COLO829 (cell line): Measurements from ENCODE around the gene DIAPH3.
"Not testable (repeated sequence)": the region's sequence is repeated elsewhere in the genome, so short reads cannot be mapped to it uniquely, and the experiment has no call there.

ENCODE experiments used
- DNase-seq: peaks from one replicate; pipeline ENCODE4 v3.0.0; 2012; ENCODE audit warnings: low spot score

Gene DIAPH3

DNA sequence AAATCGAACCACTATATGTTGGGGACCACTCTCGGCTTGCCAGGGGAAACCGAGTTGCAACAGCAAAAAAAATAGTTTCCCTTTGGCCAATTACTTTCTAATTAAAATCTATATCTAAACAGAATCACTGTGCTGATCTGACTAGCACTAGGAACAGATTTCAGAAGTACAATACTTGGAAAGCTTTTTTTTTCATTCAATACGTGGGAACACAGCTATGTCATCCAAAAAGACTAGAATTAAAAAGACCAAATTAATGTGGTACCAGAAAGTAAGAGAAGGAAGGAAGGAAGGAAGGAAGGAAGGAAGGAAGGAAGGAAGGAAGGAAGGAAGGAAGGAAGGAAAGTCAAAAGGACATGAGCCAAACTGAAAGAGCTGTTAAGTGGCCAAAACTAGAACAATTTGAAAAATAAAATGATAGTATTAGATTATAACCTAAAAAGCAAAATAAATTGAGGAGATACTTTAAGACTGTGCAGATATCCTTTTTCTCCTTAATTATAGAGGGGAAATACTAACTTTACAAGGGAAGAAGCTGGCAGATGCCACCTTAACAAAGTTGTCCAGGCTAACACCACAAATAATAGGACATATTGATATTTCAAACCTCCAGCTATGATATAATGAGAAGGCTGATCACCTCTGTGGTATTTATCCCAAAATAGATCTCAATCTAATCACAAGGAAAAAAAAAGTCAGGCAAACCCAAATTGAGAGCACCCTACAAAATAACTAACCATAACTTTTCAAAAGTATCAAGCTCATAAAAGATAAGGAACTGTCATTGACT, 63.9 kb downstream of the DIAPH3 start:
- DNase-seq = no peak

DNA sequence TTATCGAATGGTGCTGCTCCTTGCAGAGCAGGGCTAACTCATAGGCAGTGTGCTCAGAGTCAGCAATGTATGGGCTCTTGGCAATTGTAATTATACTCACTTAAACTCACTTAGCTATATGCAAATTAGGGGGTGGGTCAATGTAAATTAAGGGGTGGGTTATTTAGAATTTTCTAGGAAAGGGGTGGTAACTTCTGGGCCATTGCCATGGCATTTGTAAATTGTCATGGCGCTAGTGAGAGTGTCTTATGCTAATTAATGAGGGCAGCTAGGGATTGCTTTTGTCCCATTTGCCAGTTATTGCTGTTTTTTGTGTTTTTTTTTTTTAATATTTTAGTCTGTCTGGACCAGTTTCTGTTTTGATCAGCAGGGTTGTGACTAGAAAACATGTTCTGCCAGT, 68.4 kb downstream of the DIAPH3 start:
- DNase-seq = no peak

DNA sequence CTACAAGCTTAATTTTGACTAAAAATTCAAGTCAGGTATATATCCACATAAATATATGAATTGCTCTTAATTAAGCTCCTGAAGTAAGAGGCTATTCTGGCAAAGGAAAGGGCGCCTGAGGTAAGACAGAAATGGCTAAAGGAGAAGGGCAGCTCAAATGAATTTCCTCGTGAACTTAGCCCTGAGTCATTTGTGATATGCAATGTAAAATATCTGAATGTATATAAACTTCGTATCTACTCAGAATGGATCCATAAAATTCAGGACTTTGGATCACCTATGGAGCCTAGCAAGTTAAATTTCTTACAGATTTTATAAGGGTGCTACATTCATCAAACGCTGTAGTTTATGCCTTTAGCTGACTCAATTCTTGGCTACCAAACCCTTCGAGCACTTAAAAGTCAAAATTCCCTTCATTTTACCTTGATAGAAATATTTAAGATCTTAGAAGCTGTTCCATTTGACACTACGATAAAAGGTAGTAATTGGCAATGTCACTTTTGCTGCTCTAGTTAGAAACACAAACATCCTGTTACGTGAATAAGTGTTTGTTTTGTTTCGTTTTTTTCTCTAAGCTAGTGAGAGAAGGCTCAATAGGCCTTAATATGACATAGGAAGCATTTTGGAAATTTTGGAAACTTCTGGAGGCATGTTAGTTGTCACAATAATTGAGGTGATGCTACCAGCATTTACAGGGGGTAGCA, 69.2 kb downstream of the DIAPH3 start:
- no peak for DNase-seq

DNA sequence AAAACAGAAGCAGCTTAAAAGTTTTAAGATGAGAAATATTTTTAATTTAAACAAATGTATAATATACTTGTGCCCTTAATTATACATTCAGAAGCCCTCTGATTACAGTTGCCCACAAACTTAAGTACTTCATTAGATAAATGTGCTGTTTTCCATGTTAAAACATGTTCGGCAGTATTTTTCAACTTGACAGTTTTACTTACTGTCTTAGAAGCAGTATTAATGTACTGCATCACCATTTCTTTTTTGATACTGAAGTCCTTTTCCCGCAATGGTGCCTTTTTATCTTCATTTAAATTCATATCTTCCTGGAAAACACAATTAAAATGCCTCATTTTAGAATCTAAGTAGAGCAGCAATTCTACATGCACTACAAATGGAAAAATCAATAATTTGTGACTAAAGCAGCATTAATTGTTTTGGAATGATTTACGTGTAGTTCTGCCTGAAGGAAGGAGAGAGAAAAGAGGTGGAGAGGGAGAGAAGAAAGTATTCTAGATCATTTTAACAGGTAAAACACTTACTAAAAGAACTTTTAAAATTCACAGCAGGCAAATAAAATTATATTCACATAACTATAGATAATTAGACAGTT, 70.2 kb downstream of the DIAPH3 start:
- DNase-seq = no peak

DNA sequence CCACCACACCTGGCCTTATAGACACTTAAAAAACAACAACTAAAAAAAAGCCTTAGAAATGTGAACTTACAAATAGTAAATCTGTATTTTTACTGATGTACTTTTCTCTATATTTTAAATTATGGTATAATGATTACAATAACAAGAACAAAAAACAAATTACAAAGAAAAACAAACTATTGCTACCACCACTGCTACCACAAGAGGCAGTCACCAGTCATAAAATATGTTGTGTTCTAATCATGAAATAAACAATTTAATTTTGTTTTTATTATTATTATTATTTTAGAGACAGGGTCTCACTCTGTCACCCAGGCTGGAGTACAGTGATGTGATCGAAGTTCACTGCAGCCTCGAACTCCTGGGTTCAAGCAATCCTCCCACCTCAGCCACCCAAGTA, 72.2 kb downstream of the DIAPH3 start:
- DNase-seq = no peak

DNA sequence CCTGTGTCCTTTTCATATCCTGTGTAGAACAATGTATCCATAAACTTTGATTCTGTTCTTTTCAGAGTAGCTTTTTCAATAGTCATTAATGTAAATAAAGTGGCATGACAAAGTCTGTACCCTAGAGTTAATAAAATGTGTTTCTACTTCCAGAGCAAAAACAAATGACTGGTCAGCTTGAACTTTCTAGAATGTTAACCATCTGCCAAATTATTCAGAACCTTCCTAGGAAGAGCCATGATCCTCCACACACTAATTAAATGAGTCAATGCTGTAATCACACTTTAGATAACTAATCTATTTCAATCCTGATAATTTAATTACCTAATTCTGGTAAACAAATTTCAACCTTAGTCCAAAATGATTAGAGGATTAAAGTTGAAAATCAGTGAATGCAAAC, 73.2 kb downstream of the DIAPH3 start:
- no peak for DNase-seq

DNA sequence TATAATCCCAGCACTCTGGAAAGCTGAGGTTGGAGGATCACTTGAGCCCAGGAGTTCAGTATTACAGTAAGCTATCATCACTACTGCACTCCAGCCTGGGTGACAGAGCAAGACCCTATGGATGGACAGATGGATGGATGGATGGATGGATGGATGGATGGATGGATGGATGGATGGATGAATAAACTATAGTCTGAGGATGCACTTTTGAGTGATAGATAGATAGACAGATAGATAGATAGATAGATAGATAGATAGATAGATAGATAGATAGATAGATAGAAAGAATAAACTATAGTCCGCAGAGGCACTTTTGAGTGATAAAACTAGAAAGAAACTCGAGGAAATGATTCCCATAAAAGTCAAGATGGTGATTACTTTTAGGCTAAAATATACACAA, 79.9 kb downstream of the DIAPH3 start:
- not testable (repeated sequence) for DNase-seq

DNA sequence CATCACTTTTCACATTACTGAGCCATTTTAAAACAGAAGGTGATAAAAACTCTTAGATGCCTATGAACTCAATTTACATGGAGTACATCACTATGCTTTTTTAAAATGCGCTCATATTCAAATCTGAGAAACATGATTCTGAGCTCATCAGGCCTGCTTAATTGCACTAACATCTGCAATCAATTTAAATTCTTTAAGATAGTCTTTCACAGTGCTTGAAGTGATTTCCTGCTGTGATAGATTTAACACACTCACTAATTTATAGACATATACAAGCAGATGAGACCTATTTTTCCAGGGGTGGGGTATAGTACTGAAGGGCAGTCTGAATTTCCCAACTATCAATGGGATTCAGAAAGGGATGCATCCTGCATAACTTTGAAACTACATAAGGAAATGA, 82.9 kb downstream of the DIAPH3 start:
- DNase-seq = no peak

DNA sequence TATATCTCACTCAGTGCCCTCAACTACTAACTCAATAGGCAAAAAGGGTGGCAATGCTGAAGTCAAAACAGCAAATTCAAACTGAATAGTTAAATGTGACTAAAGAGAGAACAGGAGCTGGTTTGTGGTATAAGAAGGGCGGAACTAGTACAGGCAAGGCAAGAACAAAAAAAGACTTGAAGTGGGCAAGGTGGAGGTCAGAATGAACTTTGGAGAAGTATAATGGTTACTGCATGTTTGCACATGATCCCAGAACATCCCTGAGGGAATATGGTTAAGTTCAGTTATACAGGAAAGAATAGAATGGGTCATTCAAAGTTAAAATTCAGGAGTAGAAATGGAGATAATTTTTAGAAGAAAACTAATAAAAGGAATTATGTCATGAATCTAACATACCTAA, 85.5 kb downstream of the DIAPH3 start:
- peak; percentile 19 for DNase-seq

DNA sequence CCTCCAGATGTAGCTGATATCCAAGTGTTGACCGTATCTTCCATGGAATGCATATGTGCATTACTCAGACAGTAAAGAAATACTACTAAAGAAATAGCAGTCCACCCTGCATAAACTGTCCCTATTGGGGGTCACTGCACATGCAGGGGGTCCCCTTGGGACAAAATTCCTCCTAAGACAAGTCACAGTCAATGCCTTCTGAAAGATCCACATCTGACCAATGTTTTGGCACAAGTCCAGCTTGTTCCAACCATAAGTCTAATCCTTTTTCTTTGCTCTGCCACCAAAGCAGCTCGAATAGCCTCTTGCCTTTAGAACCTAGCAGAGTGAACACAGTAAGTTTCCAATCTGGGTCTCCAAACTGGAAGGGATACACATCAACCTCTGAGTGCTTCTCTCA, 87.9 kb downstream of the DIAPH3 start:
- DNase-seq = no peak

DNA sequence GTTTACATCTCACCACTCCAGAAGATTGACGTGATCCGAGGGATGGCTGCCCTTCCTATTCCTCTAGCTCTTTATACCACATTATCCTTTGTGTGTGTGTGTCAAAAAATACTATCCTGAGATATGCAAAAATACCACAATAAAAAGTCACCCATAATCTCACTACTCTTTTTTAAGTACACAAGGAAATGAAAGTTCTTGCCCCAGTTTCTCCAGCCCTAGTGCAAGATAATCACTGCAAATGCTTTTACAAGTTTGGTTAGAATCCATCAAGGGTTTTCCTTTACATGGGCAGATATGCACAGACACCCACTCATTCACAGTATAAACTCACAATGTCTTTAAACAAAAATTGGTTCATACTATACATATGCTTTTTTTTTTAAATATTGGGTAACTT, 89.3 kb downstream of the DIAPH3 start:
- DNase-seq = no peak

DNA sequence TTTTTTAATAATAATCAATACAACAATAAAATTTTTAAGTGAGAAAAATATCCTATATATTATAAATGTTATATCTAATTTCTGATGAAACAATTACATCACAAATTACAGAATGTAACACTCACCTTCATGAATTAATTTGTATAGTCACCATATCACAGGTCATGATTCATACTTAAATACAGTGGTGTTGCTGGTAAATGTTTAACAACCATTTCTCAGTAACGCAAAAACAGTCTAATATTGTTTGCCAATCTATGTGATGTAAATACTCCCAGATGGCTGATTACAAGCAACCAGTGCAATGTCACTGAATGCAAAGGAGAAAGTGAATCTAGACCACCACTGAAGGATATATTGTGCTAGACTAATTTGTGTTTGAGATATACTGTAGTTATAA, 97.5 kb downstream of the DIAPH3 start:
- DNase-seq = no peak

DNA sequence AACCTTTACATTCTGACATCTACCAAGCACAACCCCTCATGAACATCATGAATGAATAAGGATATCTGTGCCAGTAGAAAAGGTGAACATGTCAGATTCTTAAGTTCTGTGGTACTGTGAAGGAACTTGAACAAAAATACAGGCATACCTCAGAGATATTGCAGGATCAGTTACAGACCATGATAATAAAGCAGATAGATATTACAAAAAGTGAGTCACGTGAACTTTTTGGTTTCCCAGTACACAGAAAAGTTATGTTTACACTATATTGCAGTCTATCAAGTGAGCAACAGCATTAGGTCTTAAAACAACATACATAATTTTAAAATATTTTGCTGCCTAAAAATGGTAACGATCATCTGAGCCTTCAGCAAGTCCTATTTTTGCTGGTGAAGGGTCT, 101.2 kb downstream of the DIAPH3 start:
- no peak for DNase-seq

DNA sequence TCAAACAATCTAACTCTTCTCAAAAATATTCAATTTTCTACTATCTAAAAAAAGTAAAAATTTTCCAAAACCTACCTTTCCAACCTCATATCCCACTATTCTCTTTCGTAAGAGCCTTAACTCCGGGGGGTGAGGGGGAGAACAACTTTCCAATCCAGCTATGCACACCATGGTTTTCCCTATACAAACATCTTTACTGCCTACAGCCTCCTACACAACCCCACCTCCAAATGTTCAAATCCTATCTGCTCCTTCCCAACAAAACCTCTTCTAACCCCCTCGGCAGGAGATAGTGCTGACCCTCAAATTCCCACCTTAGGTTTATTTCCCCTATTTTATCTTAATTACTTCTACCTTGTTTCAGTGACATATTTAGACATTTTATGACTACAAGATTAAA, 102.0 kb downstream of the DIAPH3 start:
- no peak for DNase-seq

DNA sequence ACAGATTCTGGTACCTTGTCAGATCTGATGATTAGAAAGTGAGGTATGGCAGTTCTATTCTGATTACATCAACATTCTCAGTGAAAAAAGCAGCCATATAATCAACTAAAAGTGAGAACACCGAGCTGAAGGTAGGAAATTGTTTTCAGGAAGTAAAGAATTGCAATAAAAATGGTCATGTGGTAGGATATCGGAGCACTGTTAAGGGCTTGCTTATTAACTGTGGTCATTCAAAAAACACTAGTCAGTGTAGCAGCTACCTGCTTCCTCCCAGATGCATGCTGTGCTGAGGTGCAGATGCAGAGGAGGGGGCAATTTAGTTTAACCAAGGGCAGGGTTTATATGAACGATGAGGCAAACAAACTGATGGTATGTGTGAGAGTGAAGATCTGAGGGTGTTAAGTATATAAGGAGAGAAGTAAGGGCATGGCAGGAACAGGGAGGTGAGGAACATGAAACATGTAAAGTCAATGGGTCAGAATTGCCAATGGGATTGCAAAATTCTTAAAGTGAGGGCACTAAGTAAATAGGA, 111.9 kb downstream of the DIAPH3 start:
- DNase-seq = no peak

DNA sequence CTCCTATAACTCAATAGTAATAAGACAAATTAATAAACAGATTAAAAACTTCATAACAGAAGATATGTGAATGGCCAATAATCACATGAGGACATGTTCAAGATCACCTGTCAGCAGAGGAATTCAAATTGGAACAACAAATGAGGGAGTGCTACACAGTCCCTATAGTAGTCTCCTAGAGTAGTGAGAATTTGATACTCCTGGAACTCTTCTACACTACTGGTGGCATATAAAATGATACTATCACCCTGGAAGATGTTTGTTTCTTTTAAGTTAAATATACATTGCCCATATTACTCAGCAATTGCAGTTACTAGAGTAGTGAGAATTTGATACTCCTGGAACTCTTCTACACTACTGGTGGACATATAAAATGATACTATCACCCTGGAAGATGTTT, 115.4 kb downstream of the DIAPH3 start:
- not testable (repeated sequence) for DNase-seq

DNA sequence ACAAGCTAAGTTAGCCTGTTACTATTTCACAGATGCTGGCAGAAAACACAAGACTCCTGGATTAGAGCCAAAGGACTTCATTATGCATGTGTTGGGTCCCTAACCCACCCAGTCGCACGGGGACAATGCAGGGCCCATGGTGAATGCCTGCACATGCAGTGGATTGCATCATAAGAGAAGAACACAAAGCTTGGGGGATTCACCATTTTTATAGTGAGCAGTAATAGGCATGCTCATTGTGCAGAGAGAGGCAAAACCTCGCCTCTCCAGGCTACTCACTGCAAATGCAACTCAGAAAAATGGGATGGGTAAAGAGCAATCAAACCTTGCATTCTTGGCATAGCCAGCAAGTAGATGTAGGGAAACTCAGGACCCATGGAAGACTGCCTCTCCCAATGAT, 115.8 kb downstream of the DIAPH3 start:
- DNase-seq = no peak

DNA sequence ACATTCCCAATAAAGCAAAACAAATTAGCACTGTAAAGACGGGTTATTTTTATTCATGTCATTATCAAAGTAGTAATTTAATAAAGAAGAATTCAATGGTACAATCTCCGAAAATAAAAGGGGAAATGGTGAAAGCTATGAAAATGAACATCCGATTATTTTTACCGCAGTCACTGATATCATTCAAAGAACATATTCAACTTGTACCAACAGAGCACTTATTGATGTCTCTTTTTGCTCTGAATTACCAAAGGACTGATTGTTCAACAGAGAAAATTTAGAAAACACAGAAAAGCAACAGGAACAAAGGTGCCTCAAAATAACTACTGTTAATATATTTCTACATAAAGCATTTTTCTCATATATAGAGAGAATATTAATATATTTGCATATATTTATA, 119.4 kb downstream of the DIAPH3 start:
- DNase-seq = peak; percentile 51

DNA sequence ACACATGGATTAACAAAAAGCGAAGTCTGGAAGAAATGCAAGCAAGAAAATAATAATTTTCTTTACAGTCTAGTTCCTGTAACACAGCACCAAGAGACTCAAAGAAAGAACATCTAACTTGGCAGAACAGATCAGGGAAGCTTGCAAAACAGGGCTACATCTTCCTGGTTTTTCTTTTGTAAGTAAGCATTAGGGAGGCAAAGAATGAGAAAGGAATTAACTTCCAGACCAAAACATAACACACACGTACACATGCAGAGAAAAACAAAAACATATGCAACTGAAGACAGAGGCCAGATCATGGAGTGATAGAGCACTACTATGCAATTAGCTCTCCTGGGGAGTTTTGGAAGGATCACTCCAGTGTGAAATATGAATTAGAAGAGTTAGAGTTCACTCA, 120.5 kb downstream of the DIAPH3 start:
- DNase-seq = no peak

DNA sequence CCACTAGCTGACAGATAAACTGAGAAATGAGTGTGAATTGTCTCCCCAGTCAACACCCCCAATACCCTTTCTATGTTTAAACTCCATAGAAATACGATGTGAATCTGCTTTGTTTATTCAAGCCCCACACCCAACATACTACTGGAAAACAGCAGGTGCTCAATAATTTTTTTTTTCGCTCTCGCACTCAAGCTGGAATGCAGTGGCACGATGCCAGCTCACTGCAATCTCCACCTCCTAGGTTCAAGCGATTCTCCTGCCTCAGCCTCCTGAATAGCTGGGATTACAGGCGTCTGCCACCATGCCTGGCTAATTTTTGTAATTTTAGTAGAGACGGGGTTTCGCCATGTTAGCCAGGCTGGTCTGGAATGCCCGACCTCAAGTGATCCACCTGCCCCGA, 123.1 kb downstream of the DIAPH3 start:
- DNase-seq = not testable (repeated sequence)

DNA sequence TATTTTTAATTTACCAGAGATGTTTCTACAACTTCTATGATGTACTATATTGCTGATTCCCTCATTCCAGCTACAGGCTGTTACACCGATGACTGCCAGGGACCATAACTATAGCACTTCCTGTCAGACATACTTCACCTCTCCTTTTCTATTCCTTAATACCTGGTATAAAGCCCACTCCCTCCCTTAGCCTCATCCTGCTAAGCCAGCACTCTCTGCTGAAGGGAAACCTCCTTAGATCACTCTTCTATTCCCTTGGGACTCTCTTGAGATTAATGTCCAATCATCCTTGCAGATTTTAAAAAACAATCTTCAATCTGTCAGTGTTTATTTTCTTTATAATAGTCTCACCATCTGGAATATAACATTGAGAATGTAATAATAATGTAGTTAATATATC, 127.9 kb downstream of the DIAPH3 start:
- DNase-seq = no peak

DNA sequence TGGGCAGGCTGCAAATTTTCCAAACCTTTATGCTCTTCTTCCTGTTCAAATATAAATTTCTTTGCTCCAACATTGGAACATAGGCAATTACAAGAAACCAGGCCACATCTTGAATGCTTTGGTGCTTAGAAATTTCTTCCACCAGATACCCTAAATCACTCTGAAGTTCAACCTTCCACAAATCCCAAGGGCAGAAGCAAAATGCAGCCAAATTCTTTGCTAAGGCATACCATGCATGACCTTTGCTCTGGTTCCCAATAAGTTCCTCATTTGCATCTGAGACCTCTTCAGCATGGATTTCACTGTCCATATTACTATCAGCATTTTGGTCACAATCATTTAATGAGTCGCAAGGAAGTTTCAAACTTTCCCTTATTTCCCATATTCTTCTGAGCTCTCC, 130.9 kb downstream of the DIAPH3 start:
- DNase-seq = no peak

DNA sequence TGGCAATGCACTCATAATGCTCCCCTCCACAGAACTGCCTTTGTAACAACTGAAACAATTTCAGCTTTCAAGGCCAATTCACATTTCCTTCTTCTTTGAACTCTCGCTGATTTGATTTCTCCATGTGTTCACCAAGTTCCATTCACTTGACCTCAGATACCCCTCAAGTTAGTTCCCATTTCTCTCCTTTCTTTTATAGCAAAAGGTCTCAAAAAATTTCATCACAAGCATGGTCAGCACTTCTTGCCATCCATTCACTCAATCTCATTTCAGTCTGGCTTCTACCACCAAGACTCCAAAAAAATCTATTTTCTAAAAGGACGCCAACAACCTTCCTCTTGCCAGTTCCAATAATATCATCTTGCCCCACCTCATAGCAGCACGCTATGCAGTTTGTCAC, 135.7 kb downstream of the DIAPH3 start:
- no peak for DNase-seq
